ENCODE results near the gene SBF2. TPM values are rescaled to one million over a fixed set of nuclear protein-coding genes. Genes with fewer than 3 reads are reported as not detected.

SBF2 gene
- total and polyA plus RNA-seq, 2 of the 13 experiments (the other 11 are each of a cell fraction or from before 2014, with no cell fraction given): 24.0 to 45.8 TPM

DNA sequence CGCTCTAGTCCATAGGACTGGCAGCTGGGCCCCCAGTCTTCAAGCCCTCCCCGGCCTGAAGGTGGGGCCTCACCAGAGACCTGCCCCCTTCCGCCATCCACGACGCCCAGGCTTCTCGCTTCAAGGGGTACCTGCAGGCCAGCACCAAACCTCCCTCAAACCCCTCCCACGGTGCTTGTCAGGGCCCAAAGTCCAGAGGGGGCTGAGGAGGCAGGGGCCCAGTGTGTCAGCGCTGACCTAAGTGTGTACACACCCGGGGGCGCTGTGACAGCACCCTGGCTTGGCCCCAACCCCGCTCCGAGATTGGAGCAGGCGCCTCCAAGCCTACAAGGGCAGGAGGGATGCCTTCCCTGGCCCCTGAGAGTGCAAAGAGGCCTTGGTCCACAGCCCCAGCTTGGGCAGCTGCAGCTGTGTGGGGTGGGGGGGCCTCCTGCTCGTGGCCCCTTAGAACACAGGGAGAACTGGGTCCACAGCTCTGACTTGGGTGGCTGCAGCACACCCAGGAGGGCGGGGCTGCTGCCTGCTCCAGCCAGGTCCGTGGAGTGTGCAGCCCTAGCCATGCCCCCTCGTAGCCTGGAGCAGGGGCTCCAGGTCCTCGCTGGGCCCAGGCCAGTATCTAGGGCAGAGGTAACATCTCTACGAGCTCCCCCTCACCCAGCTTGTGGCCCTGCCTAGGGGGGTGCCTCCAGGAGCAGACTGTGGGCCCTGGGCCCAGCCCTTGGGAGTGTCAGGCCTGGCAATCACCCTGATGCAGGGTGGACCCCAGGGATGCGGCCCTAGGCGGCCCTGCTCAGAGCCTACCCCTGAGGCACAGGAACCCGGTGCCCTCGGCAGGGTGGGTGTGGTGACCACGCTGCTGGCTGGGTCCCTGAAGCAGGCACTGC is 4.9 kb downstream of the SBF2 start (continued):
- TF ChIP-seq, protein P1, sequence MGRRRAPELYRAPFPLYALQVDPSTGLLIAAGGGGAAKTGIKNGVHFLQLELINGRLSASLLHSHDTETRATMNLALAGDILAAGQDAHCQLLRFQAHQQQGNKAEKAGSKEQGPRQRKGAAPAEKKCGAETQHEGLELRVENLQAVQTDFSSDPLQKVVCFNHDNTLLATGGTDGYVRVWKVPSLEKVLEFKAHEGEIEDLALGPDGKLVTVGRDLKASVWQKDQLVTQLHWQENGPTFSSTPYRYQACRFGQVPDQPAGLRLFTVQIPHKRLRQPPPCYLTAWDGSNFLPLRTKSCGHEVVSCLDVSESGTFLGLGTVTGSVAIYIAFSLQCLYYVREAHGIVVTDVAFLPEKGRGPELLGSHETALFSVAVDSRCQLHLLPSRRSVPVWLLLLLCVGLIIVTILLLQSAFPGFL (CRISPR knock-in tag; IDR thresholded peaks at IDR 0.05): no peak
- TF ChIP-seq PAWR (CRISPR knock-in tag; IDR thresholded peaks at IDR 0.05; ENCODE audit: borderline replicate concordance): no peak
- TF ChIP-seq, protein P2, sequence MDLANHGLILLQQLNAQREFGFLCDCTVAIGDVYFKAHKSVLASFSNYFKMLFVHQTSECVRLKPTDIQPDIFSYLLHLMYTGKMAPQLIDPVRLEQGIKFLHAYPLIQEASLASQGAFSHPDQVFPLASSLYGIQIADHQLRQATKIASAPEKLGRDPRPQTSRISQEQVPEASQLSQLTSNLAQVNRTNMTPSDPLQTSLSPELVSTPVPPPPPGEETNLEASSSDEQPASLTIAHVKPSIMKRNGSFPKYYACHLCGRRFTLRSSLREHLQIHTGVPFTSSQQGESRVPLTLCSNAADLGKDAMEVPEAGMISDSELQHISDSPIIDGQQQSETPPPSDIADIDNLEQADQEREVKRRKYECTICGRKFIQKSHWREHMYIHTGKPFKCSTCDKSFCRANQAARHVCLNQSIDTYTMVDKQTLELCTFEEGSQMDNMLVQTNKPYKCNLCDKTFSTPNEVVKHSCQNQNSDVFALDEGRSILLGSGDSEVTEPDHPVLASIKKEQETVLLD (CRISPR knock-in tag; IDR thresholded peaks at IDR 0.05; ENCODE audit: low read depth): no peak
- no peak for TF ChIP-seq ZNF720 (CRISPR knock-in tag; IDR thresholded peaks at IDR 0.05)
- TF ChIP-seq ZNF446 (CRISPR knock-in tag; IDR thresholded peaks at IDR 0.05): peak; percentile 45; the same call in 1 of the 2 replicates
- no peak; the same call in 1 of the 2 replicates for TF ChIP-seq ZBTB42 (CRISPR knock-in tag; IDR thresholded peaks at IDR 0.05)
- no peak for TF ChIP-seq TEAD2 (CRISPR knock-in tag; IDR thresholded peaks at IDR 0.05)
- TF ChIP-seq ZNF367 (CRISPR knock-in tag; IDR thresholded peaks at IDR 0.05; ENCODE audit: borderline replicate concordance): no peak
- TF ChIP-seq SNAI1 (CRISPR knock-in tag; IDR thresholded peaks at IDR 0.05; ENCODE audit: borderline replicate concordance): peak; percentile 89
- TF ChIP-seq ZKSCAN5 (CRISPR knock-in tag; IDR thresholded peaks at IDR 0.05): no peak
- no peak; the same call in 1 of the 2 replicates for TF ChIP-seq ZBTB20 (CRISPR knock-in tag; IDR thresholded peaks at IDR 0.05; ENCODE audit: borderline replicate concordance, low read depth)
- TF ChIP-seq HNRNPUL1 (IDR thresholded peaks at IDR 0.05; ENCODE audit: low read depth, low read length): no peak
- TF ChIP-seq ZNF891 (CRISPR knock-in tag; IDR thresholded peaks at IDR 0.05): 0 out of 2 replicates have a peak, but pooled peaks have one; percentile 32
- no peak; the same call in 1 of the 2 replicates for TF ChIP-seq ATF7-NPFF (CRISPR knock-in tag; IDR thresholded peaks at IDR 0.05; ENCODE audit: low read depth)
- no peak for TF ChIP-seq ZNF737 (CRISPR knock-in tag; IDR thresholded peaks at IDR 0.05; ENCODE audit: borderline replicate concordance)
- no peak for TF ChIP-seq NR1H2 (CRISPR knock-in tag; IDR thresholded peaks at IDR 0.05; ENCODE audit: borderline replicate concordance, low read depth)
- TF ChIP-seq, protein P3, sequence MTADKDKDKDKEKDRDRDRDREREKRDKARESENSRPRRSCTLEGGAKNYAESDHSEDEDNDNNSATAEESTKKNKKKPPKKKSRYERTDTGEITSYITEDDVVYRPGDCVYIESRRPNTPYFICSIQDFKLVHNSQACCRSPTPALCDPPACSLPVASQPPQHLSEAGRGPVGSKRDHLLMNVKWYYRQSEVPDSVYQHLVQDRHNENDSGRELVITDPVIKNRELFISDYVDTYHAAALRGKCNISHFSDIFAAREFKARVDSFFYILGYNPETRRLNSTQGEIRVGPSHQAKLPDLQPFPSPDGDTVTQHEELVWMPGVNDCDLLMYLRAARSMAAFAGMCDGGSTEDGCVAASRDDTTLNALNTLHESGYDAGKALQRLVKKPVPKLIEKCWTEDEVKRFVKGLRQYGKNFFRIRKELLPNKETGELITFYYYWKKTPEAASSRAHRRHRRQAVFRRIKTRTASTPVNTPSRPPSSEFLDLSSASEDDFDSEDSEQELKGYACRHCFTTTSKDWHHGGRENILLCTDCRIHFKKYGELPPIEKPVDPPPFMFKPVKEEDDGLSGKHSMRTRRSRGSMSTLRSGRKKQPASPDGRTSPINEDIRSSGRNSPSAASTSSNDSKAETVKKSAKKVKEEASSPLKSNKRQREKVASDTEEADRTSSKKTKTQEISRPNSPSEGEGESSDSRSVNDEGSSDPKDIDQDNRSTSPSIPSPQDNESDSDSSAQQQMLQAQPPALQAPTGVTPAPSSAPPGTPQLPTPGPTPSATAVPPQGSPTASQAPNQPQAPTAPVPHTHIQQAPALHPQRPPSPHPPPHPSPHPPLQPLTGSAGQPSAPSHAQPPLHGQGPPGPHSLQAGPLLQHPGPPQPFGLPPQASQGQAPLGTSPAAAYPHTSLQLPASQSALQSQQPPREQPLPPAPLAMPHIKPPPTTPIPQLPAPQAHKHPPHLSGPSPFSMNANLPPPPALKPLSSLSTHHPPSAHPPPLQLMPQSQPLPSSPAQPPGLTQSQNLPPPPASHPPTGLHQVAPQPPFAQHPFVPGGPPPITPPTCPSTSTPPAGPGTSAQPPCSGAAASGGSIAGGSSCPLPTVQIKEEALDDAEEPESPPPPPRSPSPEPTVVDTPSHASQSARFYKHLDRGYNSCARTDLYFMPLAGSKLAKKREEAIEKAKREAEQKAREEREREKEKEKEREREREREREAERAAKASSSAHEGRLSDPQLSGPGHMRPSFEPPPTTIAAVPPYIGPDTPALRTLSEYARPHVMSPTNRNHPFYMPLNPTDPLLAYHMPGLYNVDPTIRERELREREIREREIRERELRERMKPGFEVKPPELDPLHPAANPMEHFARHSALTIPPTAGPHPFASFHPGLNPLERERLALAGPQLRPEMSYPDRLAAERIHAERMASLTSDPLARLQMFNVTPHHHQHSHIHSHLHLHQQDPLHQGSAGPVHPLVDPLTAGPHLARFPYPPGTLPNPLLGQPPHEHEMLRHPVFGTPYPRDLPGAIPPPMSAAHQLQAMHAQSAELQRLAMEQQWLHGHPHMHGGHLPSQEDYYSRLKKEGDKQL (CRISPR knock-in tag; IDR thresholded peaks at IDR 0.05; ENCODE audit: low read depth): peak; percentile 29
- TF ChIP-seq ZNF451 (CRISPR knock-in tag; IDR thresholded peaks at IDR 0.05): no peak
- no peak for TF ChIP-seq KLF15 (CRISPR knock-in tag; IDR thresholded peaks at IDR 0.05; ENCODE audit: borderline replicate concordance)
- peak; percentile 86 for TF ChIP-seq HNF4G (IDR thresholded peaks at IDR 0.05; ENCODE audit: borderline replicate concordance, low read depth, low read length)
- peak; percentile 93 for TF ChIP-seq HNF4G (CRISPR knock-in tag; IDR thresholded peaks at IDR 0.05; ENCODE audit: borderline replicate concordance, low read depth)
- TF ChIP-seq ZNF441 (CRISPR knock-in tag; IDR thresholded peaks at IDR 0.05; ENCODE audit: borderline replicate concordance): peak; percentile 48; the same call in 1 of the 2 replicates
